C4-2B (cell line): Measurements from ENCODE around the gene PPP4R3A.
"Not testable (repeated sequence)": the region's sequence is repeated elsewhere in the genome, so short reads cannot be mapped to it uniquely, and the experiment has no call there.

Experiments used
- CTCF ChIP-seq: fragments of 450-650 bp; conservative IDR thresholded peaks from 2 replicates; pipeline ENCODE4 v1.5.1; 2017; ENCODE audit warnings: mild to moderate bottlenecking
- ZFX ChIP-seq: fragments of 450-650 bp; IDR thresholded peaks from 2 replicates; pipeline ENCODE4 v1.6.1; 2017

GRCh38 chr14:91425531-91425944 lies 84.6 kb downstream of the PPP4R3A start:
- TF ChIP-seq CTCF, ZFX: not testable (repeated sequence)
